ENCODE measurements around the gene AKR1C2. TPM values are rescaled to one million over a fixed set of nuclear protein-coding genes. Genes with fewer than 3 reads are reported as not detected.
"Not testable (repeated sequence)": the region's sequence is repeated elsewhere in the genome, so short reads cannot be mapped to it uniquely, and the experiment has no call there.

AKR1C2 gene
- total RNA-seq, 1 donor from 2014 or later, result 4.2 TPM

DNA sequence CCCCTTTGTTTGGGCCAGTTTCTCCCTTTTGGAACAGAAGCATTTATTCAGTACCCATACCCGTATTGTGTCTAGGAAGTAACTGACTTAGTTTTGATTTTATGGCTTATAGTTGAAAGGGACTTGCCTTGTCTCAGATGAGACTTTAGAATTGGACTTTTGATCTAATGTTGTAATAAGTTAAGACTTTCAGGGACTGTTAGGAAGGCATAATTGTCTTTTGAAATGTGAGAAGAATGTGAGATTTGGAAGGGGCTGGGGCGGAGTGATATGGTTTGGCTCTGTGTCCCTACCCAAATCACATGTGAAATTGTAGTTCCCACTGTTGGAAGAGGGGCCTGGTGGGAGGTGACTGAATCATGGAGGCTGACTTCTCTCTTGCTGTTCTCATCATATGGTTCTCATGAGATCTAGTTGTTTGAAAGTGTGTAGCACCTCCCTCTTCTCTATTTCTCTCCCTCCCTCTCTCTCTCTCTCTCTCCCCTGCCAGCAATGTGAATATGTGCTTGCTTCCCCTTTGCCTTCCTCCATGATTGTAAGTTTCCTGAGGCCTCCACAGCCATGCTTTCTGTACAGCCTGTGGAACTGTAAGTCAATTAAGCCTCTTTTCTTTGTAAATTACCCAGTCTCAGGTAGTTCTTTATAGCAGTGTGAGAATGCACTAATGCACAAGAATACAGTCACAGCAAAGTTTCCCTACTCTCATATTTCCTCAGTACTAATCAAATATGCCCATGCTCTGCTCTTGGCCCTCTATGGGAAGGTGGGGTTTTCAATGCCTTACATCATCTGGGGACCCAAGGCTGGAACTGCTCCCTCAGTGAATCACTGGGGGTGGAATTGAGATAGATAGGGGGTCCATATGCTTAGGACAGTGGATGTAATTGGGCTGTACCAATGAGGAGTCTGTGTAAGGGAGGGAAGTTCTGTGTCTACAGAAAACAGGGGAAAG is 57.6 kb downstream of the AKR1C2 start:
- no peak overlapping the region for H3K9ac ChIP-seq (ENCODE audit: low read depth in 1 of 3, low read length in 3 of 3)
- H3K4me3 ChIP-seq (ENCODE audit: low read length in 3 of 3), result no peak overlapping the region
- H3K9me3 ChIP-seq (ENCODE audit: control insufficient read depth in 3 of 3, low read length in 3 of 3), result no peaks in the 10 kb centered on the region
- no peak overlapping the region for H3K27ac ChIP-seq (ENCODE audit: low read depth, low read length)
- no peaks in the 10 kb centered on the region for H3K36me3 ChIP-seq (ENCODE audit: control insufficient read depth in 3 of 3, insufficient read depth in 3 of 3, low read length in 3 of 3)
- H3K4me1 ChIP-seq (ENCODE audit: control insufficient read depth in 3 of 3, insufficient read depth in 3 of 3, low read length in 3 of 3), result peaks cover 13 to 25% (median 15%) of the 10 kb centered on the region in 3 donors
- no peaks in the 10 kb centered on the region for H3K27me3 ChIP-seq (ENCODE audit: control insufficient read depth in 3 of 3, insufficient read depth in 3 of 3, low read length in 3 of 3)

DNA sequence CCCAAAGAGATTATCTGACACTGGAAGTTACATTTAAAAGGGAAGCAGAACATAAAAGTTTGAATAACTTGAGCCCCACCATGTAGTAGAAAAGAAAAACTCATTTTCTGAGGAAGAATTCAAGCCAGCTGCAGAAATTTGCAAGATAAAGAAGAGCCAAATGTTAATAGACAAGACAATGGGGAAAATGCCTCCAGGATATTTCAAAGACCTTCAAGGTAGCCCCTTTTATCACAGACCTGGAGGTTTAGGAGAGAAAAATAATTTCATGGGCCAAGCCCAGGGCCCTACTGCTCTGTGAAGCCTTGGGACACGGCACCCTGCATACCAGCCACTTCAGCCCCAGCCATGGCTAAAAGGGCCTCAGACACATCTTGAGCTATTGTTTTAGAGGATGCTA is 58.8 kb downstream of the AKR1C2 start:
- Histone ChIP-seq H3K36me3 (ENCODE audit: control insufficient read depth in 3 of 3, insufficient read depth in 3 of 3, low read length in 3 of 3) (no peaks in the 10 kb centered on the region), H3K27me3 (ENCODE audit: control insufficient read depth in 3 of 3, insufficient read depth in 3 of 3, low read length in 3 of 3) (no peaks in the 10 kb centered on the region), H3K4me1 (ENCODE audit: control insufficient read depth in 3 of 3, insufficient read depth in 3 of 3, low read length in 3 of 3) (peaks cover 13 to 25% (median 15%) of the 10 kb centered on the region in 3 donors), H3K4me3 (ENCODE audit: low read length in 3 of 3) (no peak overlapping the region), H3K9ac (ENCODE audit: low read depth in 1 of 3, low read length in 3 of 3) (no peak overlapping the region), H3K27ac (ENCODE audit: low read depth, low read length) (peak overlapping the region; percentile 10), H3K9me3 (ENCODE audit: control insufficient read depth in 3 of 3, low read length in 3 of 3) (no peaks in the 10 kb centered on the region)

DNA sequence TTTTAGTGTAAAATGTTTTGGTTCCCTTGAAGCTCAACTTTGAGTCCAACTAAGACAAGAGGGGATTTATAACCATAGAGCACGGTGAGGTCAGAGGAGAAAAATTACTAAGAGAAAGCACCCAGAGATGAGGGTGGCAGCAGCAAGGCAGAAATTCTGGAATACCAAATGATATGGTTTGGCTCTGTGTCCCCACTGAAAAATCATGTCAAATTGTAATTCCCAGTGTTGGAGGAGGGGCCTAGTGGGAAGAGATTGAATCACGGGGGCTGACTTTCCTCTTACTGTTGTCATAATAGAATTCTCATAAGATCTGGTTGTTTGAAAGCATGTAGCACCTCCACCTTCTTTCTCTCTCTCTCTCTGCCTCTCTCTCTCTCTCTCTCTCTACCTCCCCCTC is 59.8 kb downstream of the AKR1C2 start:
- Histone ChIP-seq H3K27ac (ENCODE audit: low read depth, low read length) (peak overlapping the region; percentile 10), H3K9me3 (ENCODE audit: control insufficient read depth in 3 of 3, low read length in 3 of 3) (no peaks in the 10 kb centered on the region), H3K9ac (ENCODE audit: low read depth in 1 of 3, low read length in 3 of 3) (no peak overlapping the region), H3K27me3 (ENCODE audit: control insufficient read depth in 3 of 3, insufficient read depth in 3 of 3, low read length in 3 of 3) (no peaks in the 10 kb centered on the region), H3K4me1 (ENCODE audit: control insufficient read depth in 3 of 3, insufficient read depth in 3 of 3, low read length in 3 of 3) (peaks cover 13 to 25% (median 15%) of the 10 kb centered on the region in 3 donors), H3K36me3 (ENCODE audit: control insufficient read depth in 3 of 3, insufficient read depth in 3 of 3, low read length in 3 of 3) (no peaks in the 10 kb centered on the region), H3K4me3 (ENCODE audit: low read length in 3 of 3) (no peak overlapping the region)

DNA sequence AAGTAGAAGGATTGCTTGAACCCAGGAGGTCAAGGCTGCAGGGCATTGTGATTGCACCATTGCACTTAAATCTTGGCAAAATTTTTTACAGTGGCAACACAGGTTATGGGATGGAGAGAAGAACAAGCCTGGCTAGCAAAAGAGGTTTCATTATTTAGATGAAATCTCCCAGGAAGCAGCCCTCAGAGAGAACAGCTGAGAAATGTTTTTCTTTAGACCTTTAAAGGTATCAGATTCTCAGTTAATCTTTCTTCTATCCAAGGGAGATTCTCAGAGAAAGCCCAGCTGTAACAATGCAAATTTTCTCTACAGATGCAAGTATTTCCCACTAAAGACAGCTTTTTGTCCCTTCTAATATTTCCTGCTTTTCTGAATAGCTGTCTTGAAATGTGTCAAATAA is 60.2 kb downstream of the AKR1C2 start:
- peak overlapping the region; percentile 39 for H3K27ac ChIP-seq (ENCODE audit: low read depth, low read length)
- H3K9me3 ChIP-seq (ENCODE audit: control insufficient read depth in 3 of 3, low read length in 3 of 3); H3K9ac ChIP-seq (ENCODE audit: low read depth in 1 of 3, low read length in 3 of 3); H3K4me3 ChIP-seq (ENCODE audit: low read length in 3 of 3); H3K36me3 ChIP-seq (ENCODE audit: control insufficient read depth in 3 of 3, insufficient read depth in 3 of 3, low read length in 3 of 3); H3K27me3 ChIP-seq (ENCODE audit: control insufficient read depth in 3 of 3, insufficient read depth in 3 of 3, low read length in 3 of 3): not testable (repeated sequence)
- H3K4me1 ChIP-seq (ENCODE audit: control insufficient read depth in 3 of 3, insufficient read depth in 3 of 3, low read length in 3 of 3), result peaks cover 13 to 25% (median 15%) of the 10 kb centered on the region in 3 donors

DNA sequence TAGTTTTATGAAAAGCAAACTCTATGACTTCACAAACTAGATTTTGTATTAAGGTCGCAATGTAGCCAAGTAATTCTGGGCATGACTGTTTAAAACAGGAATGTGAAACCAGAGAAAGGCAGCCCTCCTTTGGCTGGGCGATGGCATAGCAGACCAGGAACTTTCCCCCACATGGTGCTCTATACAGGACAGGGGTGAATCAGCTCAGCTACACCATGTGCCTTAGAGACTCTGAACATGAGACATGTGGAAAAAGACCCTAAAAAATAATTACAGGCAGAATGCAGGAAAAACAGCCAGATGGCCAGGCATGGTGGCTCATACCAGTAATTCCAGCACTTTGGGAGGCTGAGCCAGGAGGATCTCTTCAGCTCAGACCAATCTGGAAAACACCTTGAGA is 60.7 kb downstream of the AKR1C2 start:
- H3K9ac ChIP-seq (ENCODE audit: low read depth in 1 of 3, low read length in 3 of 3); H3K36me3 ChIP-seq (ENCODE audit: control insufficient read depth in 3 of 3, insufficient read depth in 3 of 3, low read length in 3 of 3); H3K4me3 ChIP-seq (ENCODE audit: low read length in 3 of 3); H3K9me3 ChIP-seq (ENCODE audit: control insufficient read depth in 3 of 3, low read length in 3 of 3); H3K27me3 ChIP-seq (ENCODE audit: control insufficient read depth in 3 of 3, insufficient read depth in 3 of 3, low read length in 3 of 3): not testable (repeated sequence)
- Histone ChIP-seq H3K4me1 (ENCODE audit: control insufficient read depth in 3 of 3, insufficient read depth in 3 of 3, low read length in 3 of 3) (peaks cover 9 to 25% (median 15%) of the 10 kb centered on the region in 3 donors), H3K27ac (ENCODE audit: low read depth, low read length) (peak overlapping the region; percentile 39)

DNA sequence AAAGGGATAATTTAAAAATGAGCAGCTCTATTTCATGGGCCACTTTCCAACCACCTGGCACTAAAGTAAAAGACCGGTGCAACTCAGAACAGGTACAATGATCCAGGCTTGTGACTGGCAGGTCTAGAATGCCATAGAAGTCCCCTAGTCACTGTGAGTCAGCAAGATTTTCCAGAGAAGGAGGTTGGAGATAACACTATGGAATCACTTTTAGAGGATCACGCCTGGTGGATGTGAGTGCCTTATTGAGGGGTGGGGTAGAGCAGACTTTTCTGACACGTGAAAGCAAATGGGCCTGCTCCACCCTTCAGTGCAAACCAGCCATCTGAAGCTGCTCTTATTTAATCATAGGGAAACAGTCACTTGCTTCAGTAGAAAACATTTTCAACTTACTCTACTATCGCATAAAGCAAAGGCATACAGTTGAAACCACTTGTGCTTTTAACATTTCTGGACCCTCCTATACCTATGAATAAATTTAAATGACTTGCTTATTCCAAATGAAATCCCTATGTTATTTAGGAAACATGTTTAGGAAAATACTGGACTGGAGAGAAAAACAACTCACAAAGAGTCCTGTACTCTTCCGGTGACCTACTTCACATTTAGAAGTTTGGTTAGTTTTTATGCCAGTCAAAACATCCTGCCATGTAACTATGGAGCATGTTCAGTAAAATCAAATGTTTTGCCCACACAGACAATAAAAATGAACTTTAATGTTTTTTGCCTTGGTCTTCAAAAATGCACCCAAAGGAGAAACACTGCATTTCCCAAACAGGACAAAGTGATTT is 61.9 kb downstream of the AKR1C2 start:
- Histone ChIP-seq H3K9me3 (ENCODE audit: control insufficient read depth in 3 of 3, low read length in 3 of 3) (no peaks in the 10 kb centered on the region), H3K4me1 (ENCODE audit: control insufficient read depth in 3 of 3, insufficient read depth in 3 of 3, low read length in 3 of 3) (peaks cover 9 to 25% (median 12%) of the 10 kb centered on the region in 3 donors), H3K27me3 (ENCODE audit: control insufficient read depth in 3 of 3, insufficient read depth in 3 of 3, low read length in 3 of 3) (no peaks in the 10 kb centered on the region), H3K36me3 (ENCODE audit: control insufficient read depth in 3 of 3, insufficient read depth in 3 of 3, low read length in 3 of 3) (no peaks in the 10 kb centered on the region), H3K4me3 (ENCODE audit: low read length in 3 of 3) (no peak overlapping the region), H3K27ac (ENCODE audit: low read depth, low read length) (no peak overlapping the region), H3K9ac (ENCODE audit: low read depth in 1 of 3, low read length in 3 of 3) (no peak overlapping the region)

DNA sequence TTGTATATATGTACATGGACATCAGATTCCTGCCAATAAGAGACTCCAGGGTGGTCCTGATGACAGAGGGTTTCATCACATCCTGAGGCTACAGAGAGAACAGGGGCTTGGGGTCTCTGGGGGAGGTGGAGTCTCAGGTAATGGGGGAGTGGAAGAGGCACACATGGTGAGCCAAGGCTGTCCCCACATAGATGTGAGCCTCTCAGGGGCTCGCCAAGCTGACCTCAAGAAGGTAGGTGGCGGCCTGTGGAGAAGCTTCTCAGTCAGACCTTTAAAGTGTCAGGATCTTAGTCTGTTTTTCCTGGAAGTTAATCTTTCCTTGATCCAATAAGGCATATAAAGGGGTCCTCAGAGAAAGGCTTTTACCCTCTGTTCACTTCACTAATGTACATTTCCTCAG is 62.7 kb downstream of the AKR1C2 start:
- H3K9me3 ChIP-seq (ENCODE audit: control insufficient read depth in 3 of 3, low read length in 3 of 3); H3K4me3 ChIP-seq (ENCODE audit: low read length in 3 of 3); H3K27ac ChIP-seq (ENCODE audit: low read depth, low read length); H3K9ac ChIP-seq (ENCODE audit: low read depth in 1 of 3, low read length in 3 of 3); H3K27me3 ChIP-seq (ENCODE audit: control insufficient read depth in 3 of 3, insufficient read depth in 3 of 3, low read length in 3 of 3); H3K36me3 ChIP-seq (ENCODE audit: control insufficient read depth in 3 of 3, insufficient read depth in 3 of 3, low read length in 3 of 3): not testable (repeated sequence)
- H3K4me1 ChIP-seq (ENCODE audit: control insufficient read depth in 3 of 3, insufficient read depth in 3 of 3, low read length in 3 of 3), result peaks cover 9 to 25% (median 12%) of the 10 kb centered on the region in 3 donors

DNA sequence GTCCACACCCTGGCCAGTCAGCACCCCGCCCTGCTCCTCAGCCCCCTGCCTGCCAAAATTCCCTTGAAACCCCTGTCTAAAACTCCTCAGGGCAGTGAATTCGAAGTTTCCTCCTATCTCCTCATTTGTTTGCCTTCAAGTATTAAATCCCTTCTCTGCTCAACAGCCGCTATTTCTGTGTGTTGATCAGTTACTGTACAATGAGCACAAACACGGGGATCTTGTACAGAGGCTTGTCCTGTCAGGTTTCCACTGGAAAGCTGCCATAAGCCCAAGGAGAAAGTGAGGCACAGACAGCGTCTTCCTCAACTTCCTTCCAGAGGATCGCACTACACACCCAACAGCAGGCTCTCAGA is 63.6 kb downstream of the AKR1C2 start:
- peaks cover 9 to 25% (median 12%) of the 10 kb centered on the region in 3 donors for H3K4me1 ChIP-seq (ENCODE audit: control insufficient read depth in 3 of 3, insufficient read depth in 3 of 3, low read length in 3 of 3)
- H3K36me3 ChIP-seq (ENCODE audit: control insufficient read depth in 3 of 3, insufficient read depth in 3 of 3, low read length in 3 of 3); H3K9ac ChIP-seq (ENCODE audit: low read depth in 1 of 3, low read length in 3 of 3); H3K27me3 ChIP-seq (ENCODE audit: control insufficient read depth in 3 of 3, insufficient read depth in 3 of 3, low read length in 3 of 3); H3K27ac ChIP-seq (ENCODE audit: low read depth, low read length); H3K9me3 ChIP-seq (ENCODE audit: control insufficient read depth in 3 of 3, low read length in 3 of 3); H3K4me3 ChIP-seq (ENCODE audit: low read length in 3 of 3): not testable (repeated sequence)

DNA sequence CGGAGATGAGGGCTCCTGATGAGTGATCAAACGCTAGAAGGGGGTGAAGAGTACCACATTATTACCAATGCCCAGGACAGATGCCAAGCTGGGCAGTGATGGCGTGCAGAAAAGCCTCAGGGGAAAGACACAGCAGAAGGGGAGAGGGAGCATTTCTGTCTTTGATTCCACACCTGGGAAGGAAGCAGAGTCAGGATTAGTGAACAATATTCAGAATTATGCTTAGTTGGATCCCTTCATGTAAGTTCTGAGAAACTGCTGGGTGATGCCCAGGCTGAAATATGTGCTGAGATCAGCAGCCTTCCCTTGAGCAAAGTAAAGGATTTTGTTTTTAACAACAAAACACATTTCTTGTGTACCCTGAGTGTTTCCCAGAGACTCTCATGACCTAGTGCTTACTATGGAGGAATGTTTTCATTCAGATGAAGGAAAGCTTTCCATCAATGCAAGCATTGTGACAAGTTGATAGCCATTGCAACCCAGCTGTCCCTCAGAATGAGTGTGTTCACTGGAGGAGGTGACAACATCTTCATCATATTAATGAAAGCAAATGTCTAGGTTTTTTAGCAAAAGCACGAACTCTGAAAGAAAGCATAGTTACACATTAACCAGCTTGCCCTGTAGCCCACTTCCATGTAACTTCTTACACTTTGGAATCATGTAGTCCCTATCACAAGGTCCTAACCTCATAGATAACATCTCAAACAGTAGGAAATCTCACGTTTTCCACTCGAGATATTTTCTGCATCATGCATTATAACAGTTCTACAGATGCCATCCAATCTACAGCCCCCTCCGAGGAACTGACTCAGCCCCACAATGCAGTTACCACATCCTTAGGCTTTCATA is 64.2 kb downstream of the AKR1C2 start:
- Histone ChIP-seq H3K27ac (ENCODE audit: low read depth, low read length) (no peak overlapping the region), H3K36me3 (ENCODE audit: control insufficient read depth in 3 of 3, insufficient read depth in 3 of 3, low read length in 3 of 3) (no peaks in the 10 kb centered on the region), H3K27me3 (ENCODE audit: control insufficient read depth in 3 of 3, insufficient read depth in 3 of 3, low read length in 3 of 3) (no peaks in the 10 kb centered on the region), H3K9me3 (ENCODE audit: control insufficient read depth in 3 of 3, low read length in 3 of 3) (no peaks in the 10 kb centered on the region), H3K4me1 (ENCODE audit: control insufficient read depth in 3 of 3, insufficient read depth in 3 of 3, low read length in 3 of 3) (peaks cover 9 to 25% (median 12%) of the 10 kb centered on the region in 3 donors), H3K9ac (ENCODE audit: low read depth in 1 of 3, low read length in 3 of 3) (no peak overlapping the region), H3K4me3 (ENCODE audit: low read length in 3 of 3) (no peak overlapping the region)

Data from skeletal muscle tissue (tissue), 4 donors.